ENCODE data around the gene CCDC50.

The CCDC50 gene

GRCh38 chr3:191340966-191341365 is 11.8 kb downstream of the CCDC50 start:
- Histone ChIP-seq H3K27ac (ENCODE audit: low read length) (no peak overlapping the region), H3K79me2 (ENCODE audit: low read length) (peaks cover 97% of the 10 kb centered on the region), H3K9me2 (replicated peaks; ENCODE audit: insufficient read depth, low read length) (no peaks in the 10 kb centered on the region), H3K36me3 (replicated peaks; ENCODE audit: insufficient read depth, low read length) (no peaks in the 10 kb centered on the region), H3K4me1 (ENCODE audit: low read length) (peaks cover 14% of the 10 kb centered on the region), H3K9ac (ENCODE audit: low read length) (no peak overlapping the region), H3K4me3 (ENCODE audit: low read length) (no peak overlapping the region), H3F3A (ENCODE audit: insufficient read depth, low read length) (no peaks in the 10 kb centered on the region), H3K4me2 (ENCODE audit: low read depth, low read length) (no peak overlapping the region), H4K20me1 (ENCODE audit: insufficient read depth, low read length) (no peaks in the 10 kb centered on the region), H3K27me3 (replicated peaks; ENCODE audit: insufficient read depth, low read length) (no peaks in the 10 kb centered on the region), H3K9me3 (replicated peaks; ENCODE audit: insufficient read depth, low read length) (no peaks in the 10 kb centered on the region), H2AFZ (ENCODE audit: low read length) (no peak overlapping the region)
- no peak for TF ChIP-seq CTCF (IDR thresholded peaks at IDR 0.05; ENCODE audit: low read length)
- no peak for TF ChIP-seq EZH2phosphoT487 (IDR thresholded peaks at IDR 0.05; ENCODE audit: low read length)
- TF ChIP-seq EZH2 (optimal IDR thresholded peaks at IDR 0.05; ENCODE audit: low read depth, low read length): no peak
- no peak for DNase-seq

- no peak for DNase-seq
Observed at GRCh38 chr3:191342006-191342405, 12.8 kb downstream of the CCDC50 start.

GRCh38 chr3:191342411-191342810 is 13.2 kb downstream of the CCDC50 start:
- Histone ChIP-seq H3K79me2 (ENCODE audit: low read length) (peaks cover 98% of the 10 kb centered on the region), H3K27ac (ENCODE audit: low read length) (no peak overlapping the region), H3K27me3 (replicated peaks; ENCODE audit: insufficient read depth, low read length) (no peaks in the 10 kb centered on the region), H3F3A (ENCODE audit: insufficient read depth, low read length) (no peaks in the 10 kb centered on the region), H3K4me2 (ENCODE audit: low read depth, low read length) (no peak overlapping the region), H4K20me1 (ENCODE audit: insufficient read depth, low read length) (no peaks in the 10 kb centered on the region), H2AFZ (ENCODE audit: low read length) (no peak overlapping the region), H3K4me1 (ENCODE audit: low read length) (peaks cover 14% of the 10 kb centered on the region), H3K9me3 (replicated peaks; ENCODE audit: insufficient read depth, low read length) (no peaks in the 10 kb centered on the region), H3K36me3 (replicated peaks; ENCODE audit: insufficient read depth, low read length) (no peaks in the 10 kb centered on the region), H3K4me3 (ENCODE audit: low read length) (no peak overlapping the region), H3K9me2 (replicated peaks; ENCODE audit: insufficient read depth, low read length) (no peaks in the 10 kb centered on the region), H3K9ac (ENCODE audit: low read length) (no peak overlapping the region)
- no peak for DNase-seq
- TF ChIP-seq EZH2phosphoT487 (IDR thresholded peaks at IDR 0.05; ENCODE audit: low read length) (no peak), CTCF (IDR thresholded peaks at IDR 0.05; ENCODE audit: low read length) (no peak), EZH2 (optimal IDR thresholded peaks at IDR 0.05; ENCODE audit: low read depth, low read length) (no peak)

More at GRCh38 chr3:191342006-191342405, 12.8 kb downstream of the CCDC50 start:
- Histone ChIP-seq H3F3A (ENCODE audit: insufficient read depth, low read length) (no peaks in the 10 kb centered on the region), H3K27me3 (replicated peaks; ENCODE audit: insufficient read depth, low read length) (no peaks in the 10 kb centered on the region), H3K4me2 (ENCODE audit: low read depth, low read length) (no peak overlapping the region), H3K4me3 (ENCODE audit: low read length) (no peak overlapping the region), H3K36me3 (replicated peaks; ENCODE audit: insufficient read depth, low read length) (no peaks in the 10 kb centered on the region), H2AFZ (ENCODE audit: low read length) (no peak overlapping the region), H3K79me2 (ENCODE audit: low read length) (peaks cover 97% of the 10 kb centered on the region), H3K4me1 (ENCODE audit: low read length) (peaks cover 14% of the 10 kb centered on the region), H3K9me3 (replicated peaks; ENCODE audit: insufficient read depth, low read length) (no peaks in the 10 kb centered on the region), H3K27ac (ENCODE audit: low read length) (no peak overlapping the region), H3K9me2 (replicated peaks; ENCODE audit: insufficient read depth, low read length) (no peaks in the 10 kb centered on the region), H3K9ac (ENCODE audit: low read length) (no peak overlapping the region), H4K20me1 (ENCODE audit: insufficient read depth, low read length) (no peaks in the 10 kb centered on the region)
- no peak for TF ChIP-seq CTCF (IDR thresholded peaks at IDR 0.05; ENCODE audit: low read length)
- no peak for TF ChIP-seq EZH2 (optimal IDR thresholded peaks at IDR 0.05; ENCODE audit: low read depth, low read length)
- TF ChIP-seq EZH2phosphoT487 (IDR thresholded peaks at IDR 0.05; ENCODE audit: low read length): no peak
